ENCODE results near the gene USP51. TPM values are rescaled to one million over a fixed set of nuclear protein-coding genes. Genes with fewer than 3 reads are reported as not detected.
A peak's percentile ranks its signal among the peaks of the same experiment; 100 is the strongest.
"Not testable (repeated sequence)": the region's sequence is repeated elsewhere in the genome, so short reads cannot be mapped to it uniquely, and the experiment has no call there.

Gene USP51
- polyA plus RNA-seq, 1 donor (not counting 4 experiments of a cell fraction or from before 2014, with no cell fraction given) = 0.28 TPM

DNA sequence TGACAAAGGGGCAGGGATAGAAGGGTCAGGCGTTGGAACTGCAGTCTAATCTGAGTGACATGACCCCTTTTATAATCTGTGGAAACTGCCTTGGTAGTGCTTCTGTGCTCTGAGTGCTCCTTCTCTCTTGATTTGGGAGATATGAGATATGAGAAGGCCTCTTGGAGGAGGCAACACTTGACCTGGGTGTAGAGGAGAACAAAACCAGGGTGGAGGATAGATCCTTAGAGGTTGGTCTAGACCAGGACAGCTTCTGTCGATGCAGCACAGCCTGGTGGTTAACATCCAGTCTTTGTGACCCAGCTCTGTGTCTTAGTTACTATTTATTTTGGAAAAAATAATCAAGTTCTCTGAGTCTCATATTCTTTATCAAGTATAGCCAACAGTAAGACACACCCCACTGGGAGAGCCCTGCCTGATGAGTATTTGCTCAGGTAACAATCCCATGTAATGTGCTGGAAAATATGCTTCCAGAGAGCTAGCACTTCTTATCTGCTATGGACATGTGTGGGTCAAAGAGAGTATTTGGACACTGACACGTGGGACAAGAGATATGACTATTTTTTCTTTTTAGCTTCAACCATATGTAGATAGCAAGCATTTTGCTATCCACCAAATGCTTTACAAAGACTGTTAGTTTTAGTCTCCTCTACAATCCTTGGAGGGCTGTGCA is 9.1 kb downstream of the USP51 start:
- dilution Hi-C loops (cut with MboI; ENCODE audit: extremely low pct_ligation_motif_present, low sequenced_read_pairs) = no loop called here

DNA sequence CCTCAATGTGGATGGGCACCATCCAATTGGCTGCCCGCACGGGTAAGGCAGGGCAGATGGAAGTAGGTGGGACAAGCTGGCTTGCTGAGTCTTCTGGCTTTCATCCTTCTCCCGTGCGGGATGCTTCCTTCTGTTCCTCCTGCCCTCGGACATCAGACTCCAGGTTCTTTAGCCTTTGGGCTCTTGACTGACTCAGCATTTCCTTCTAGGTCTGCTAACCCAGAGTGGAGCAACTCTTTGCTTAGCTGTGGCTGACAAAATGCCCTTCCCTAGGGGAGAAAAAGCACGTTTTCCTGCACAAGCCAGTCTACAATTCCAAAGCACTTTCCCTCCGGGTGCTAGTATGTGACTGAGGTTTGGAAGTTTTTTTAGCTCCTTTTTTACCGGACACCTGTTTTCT is 9.7 kb downstream of the USP51 start:
- dilution Hi-C loops (cut with MboI; ENCODE audit: extremely low pct_ligation_motif_present, low sequenced_read_pairs) = not testable (repeated sequence)

More for the DNA sequence above, 9.1 kb downstream of the USP51 start:
- Histone ChIP-seq H3K36me3 (ENCODE audit: control insufficient read depth in 2 of 2, extremely low read depth in 1 of 2, insufficient read depth in 2 of 2, low read length in 2 of 2) (no peaks in the 10 kb centered on the region), H3K4me3 (ENCODE audit: control insufficient read depth in 2 of 3, extremely low read depth in 1 of 3, insufficient read depth in 2 of 3, low read depth in 1 of 3, low read length in 3 of 3) (no peak overlapping the region), H3K27me3 (ENCODE audit: control insufficient read depth, extremely low read depth, insufficient read depth, low read length) (no peaks in the 10 kb centered on the region), H3K4me2 (ENCODE audit: control insufficient read depth, extremely low read depth, insufficient read depth, low read depth, low read length) (no peak overlapping the region), H4K20me1 (ENCODE audit: control insufficient read depth, extremely low read depth, insufficient read depth, low read length) (no peaks in the 10 kb centered on the region), H3K9me1 (ENCODE audit: control insufficient read depth, extremely low read depth, insufficient read depth, low read length) (no peaks in the 10 kb centered on the region), H3K27ac (ENCODE audit: control insufficient read depth, insufficient read depth, low read length) (no peak overlapping the region), H2AFZ (ENCODE audit: control insufficient read depth, low read length) (no peak overlapping the region), H3K9me3 (ENCODE audit: control insufficient read depth, low read depth, low read length) (no peaks in the 10 kb centered on the region), H3K4me1 (ENCODE audit: control insufficient read depth, extremely low read depth, insufficient read depth, low read length) (no peaks in the 10 kb centered on the region), H3K79me2 (ENCODE audit: control insufficient read depth, insufficient read depth, low read length) (no peaks in the 10 kb centered on the region), H3K9ac (ENCODE audit: control insufficient read depth, extremely low read depth, insufficient read depth, low read length) (no peak overlapping the region)
- FAIRE-seq (no peak), DNase-seq (ENCODE audit: low read depth, low spot score) (no peak)
- no peak for TF ChIP-seq EZH2 (IDR thresholded peaks at IDR 0.05; ENCODE audit: low read length)
- TF ChIP-seq, protein P1, sequence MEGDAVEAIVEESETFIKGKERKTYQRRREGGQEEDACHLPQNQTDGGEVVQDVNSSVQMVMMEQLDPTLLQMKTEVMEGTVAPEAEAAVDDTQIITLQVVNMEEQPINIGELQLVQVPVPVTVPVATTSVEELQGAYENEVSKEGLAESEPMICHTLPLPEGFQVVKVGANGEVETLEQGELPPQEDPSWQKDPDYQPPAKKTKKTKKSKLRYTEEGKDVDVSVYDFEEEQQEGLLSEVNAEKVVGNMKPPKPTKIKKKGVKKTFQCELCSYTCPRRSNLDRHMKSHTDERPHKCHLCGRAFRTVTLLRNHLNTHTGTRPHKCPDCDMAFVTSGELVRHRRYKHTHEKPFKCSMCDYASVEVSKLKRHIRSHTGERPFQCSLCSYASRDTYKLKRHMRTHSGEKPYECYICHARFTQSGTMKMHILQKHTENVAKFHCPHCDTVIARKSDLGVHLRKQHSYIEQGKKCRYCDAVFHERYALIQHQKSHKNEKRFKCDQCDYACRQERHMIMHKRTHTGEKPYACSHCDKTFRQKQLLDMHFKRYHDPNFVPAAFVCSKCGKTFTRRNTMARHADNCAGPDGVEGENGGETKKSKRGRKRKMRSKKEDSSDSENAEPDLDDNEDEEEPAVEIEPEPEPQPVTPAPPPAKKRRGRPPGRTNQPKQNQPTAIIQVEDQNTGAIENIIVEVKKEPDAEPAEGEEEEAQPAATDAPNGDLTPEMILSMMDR (optimal IDR thresholded peaks at IDR 0.05 in 1 of 3, IDR thresholded peaks at IDR 0.05 in 1 of 3, conservative IDR thresholded peaks at IDR 0.05 in 1 of 3; ENCODE audit: extremely low read depth in 1 of 3, insufficient read depth in 2 of 3, low read length in 3 of 3) = no peak

DNA sequence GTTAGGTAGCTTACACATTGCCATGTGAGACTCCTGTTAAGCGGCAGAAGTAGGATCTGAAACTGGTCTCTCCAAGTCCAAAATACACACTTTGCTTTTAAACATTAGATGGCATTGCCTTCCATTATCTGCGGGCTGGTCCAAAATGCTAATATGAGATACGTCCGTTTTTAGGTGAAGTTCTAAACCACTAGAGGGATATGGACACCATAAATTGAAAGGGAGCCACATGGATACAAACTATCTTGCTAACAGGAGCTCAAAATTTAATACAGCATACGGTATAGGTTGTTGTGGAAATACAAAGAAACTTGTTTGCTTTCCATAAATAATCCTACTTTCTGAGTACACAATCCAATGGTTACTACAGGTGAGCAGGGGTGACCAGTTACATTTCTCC is 23.9 kb downstream of the USP51 start:
- not testable (repeated sequence) for H3K9me3 ChIP-seq (ENCODE audit: control insufficient read depth, low read depth, low read length)

More for the DNA sequence above, 9.7 kb downstream of the USP51 start:
- H3K79me2 ChIP-seq (ENCODE audit: control insufficient read depth, insufficient read depth, low read length); FAIRE-seq; DNase-seq (ENCODE audit: low read depth, low spot score); H3K4me3 ChIP-seq (ENCODE audit: control insufficient read depth in 2 of 3, extremely low read depth in 1 of 3, insufficient read depth in 2 of 3, low read depth in 1 of 3, low read length in 3 of 3); H2AFZ ChIP-seq (ENCODE audit: control insufficient read depth, low read length); H3K36me3 ChIP-seq (ENCODE audit: control insufficient read depth in 2 of 2, extremely low read depth in 1 of 2, insufficient read depth in 2 of 2, low read length in 2 of 2); H3K27me3 ChIP-seq (ENCODE audit: control insufficient read depth, extremely low read depth, insufficient read depth, low read length); H3K9ac ChIP-seq (ENCODE audit: control insufficient read depth, extremely low read depth, insufficient read depth, low read length); H3K4me2 ChIP-seq (ENCODE audit: control insufficient read depth, extremely low read depth, insufficient read depth, low read depth, low read length); H3K4me1 ChIP-seq (ENCODE audit: control insufficient read depth, extremely low read depth, insufficient read depth, low read length); H3K9me3 ChIP-seq (ENCODE audit: control insufficient read depth, low read depth, low read length); H3K27ac ChIP-seq (ENCODE audit: control insufficient read depth, insufficient read depth, low read length); H3K9me1 ChIP-seq (ENCODE audit: control insufficient read depth, extremely low read depth, insufficient read depth, low read length); H4K20me1 ChIP-seq (ENCODE audit: control insufficient read depth, extremely low read depth, insufficient read depth, low read length): not testable (repeated sequence)

DNA sequence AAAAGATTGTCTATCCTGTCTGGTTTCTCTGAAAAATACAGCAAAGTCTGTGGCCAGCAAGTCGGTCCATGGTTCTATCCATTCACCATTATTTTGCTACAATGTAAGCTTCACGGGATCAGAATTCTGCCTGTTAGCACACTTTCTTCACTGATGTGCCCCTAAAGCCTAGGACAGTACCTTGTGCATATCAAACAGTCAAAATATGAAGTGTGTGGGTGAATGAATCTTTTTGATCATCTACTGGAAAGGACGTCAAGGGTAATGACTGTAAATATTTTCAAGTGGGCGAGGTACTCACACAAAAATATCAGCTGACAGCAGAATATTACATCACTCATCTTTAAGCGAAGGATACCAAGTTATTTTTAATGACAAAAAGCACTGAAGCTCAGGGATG is 24.5 kb downstream of the USP51 start:
- H2AFZ ChIP-seq (ENCODE audit: control insufficient read depth, low read length); H3K4me1 ChIP-seq (ENCODE audit: control insufficient read depth, extremely low read depth, insufficient read depth, low read length); H3K4me2 ChIP-seq (ENCODE audit: control insufficient read depth, extremely low read depth, insufficient read depth, low read depth, low read length); H3K36me3 ChIP-seq (ENCODE audit: control insufficient read depth in 2 of 2, extremely low read depth in 1 of 2, insufficient read depth in 2 of 2, low read length in 2 of 2); H3K27me3 ChIP-seq (ENCODE audit: control insufficient read depth, extremely low read depth, insufficient read depth, low read length); H3K27ac ChIP-seq (ENCODE audit: control insufficient read depth, insufficient read depth, low read length); dilution Hi-C loops (cut with MboI; ENCODE audit: extremely low pct_ligation_motif_present, low sequenced_read_pairs); H3K9me1 ChIP-seq (ENCODE audit: control insufficient read depth, extremely low read depth, insufficient read depth, low read length); DNase-seq (ENCODE audit: low read depth, low spot score); H3K9ac ChIP-seq (ENCODE audit: control insufficient read depth, extremely low read depth, insufficient read depth, low read length); H3K4me3 ChIP-seq (ENCODE audit: control insufficient read depth in 2 of 3, extremely low read depth in 1 of 3, insufficient read depth in 2 of 3, low read depth in 1 of 3, low read length in 3 of 3); H4K20me1 ChIP-seq (ENCODE audit: control insufficient read depth, extremely low read depth, insufficient read depth, low read length); H3K9me3 ChIP-seq (ENCODE audit: control insufficient read depth, low read depth, low read length); H3K79me2 ChIP-seq (ENCODE audit: control insufficient read depth, insufficient read depth, low read length); FAIRE-seq: not testable (repeated sequence)

More for the DNA sequence above, 23.9 kb downstream of the USP51 start:
- DNase-seq (ENCODE audit: low read depth, low spot score); H3K27me3 ChIP-seq (ENCODE audit: control insufficient read depth, extremely low read depth, insufficient read depth, low read length); H3K36me3 ChIP-seq (ENCODE audit: control insufficient read depth in 2 of 2, extremely low read depth in 1 of 2, insufficient read depth in 2 of 2, low read length in 2 of 2); dilution Hi-C loops (cut with MboI; ENCODE audit: extremely low pct_ligation_motif_present, low sequenced_read_pairs); H3K9ac ChIP-seq (ENCODE audit: control insufficient read depth, extremely low read depth, insufficient read depth, low read length); H3K4me2 ChIP-seq (ENCODE audit: control insufficient read depth, extremely low read depth, insufficient read depth, low read depth, low read length); H3K79me2 ChIP-seq (ENCODE audit: control insufficient read depth, insufficient read depth, low read length); H3K9me1 ChIP-seq (ENCODE audit: control insufficient read depth, extremely low read depth, insufficient read depth, low read length); H3K4me3 ChIP-seq (ENCODE audit: control insufficient read depth in 2 of 3, extremely low read depth in 1 of 3, insufficient read depth in 2 of 3, low read depth in 1 of 3, low read length in 3 of 3); H3K4me1 ChIP-seq (ENCODE audit: control insufficient read depth, extremely low read depth, insufficient read depth, low read length); H3K27ac ChIP-seq (ENCODE audit: control insufficient read depth, insufficient read depth, low read length); H4K20me1 ChIP-seq (ENCODE audit: control insufficient read depth, extremely low read depth, insufficient read depth, low read length); H2AFZ ChIP-seq (ENCODE audit: control insufficient read depth, low read length): not testable (repeated sequence)
- FAIRE-seq = peak; percentile 60

All from keratinocyte (primary cell).